T-cell (primary cell): ENCODE data around the gene GFI1. TPM values are rescaled to one million over a fixed set of nuclear protein-coding genes. Genes with fewer than 3 reads are reported as not detected.

Source experiments
- ATAC-seq, 4 experiments: fragments of 200-7000 bp in 3 of 4; fragments of 150-1000 bp in 1 of 4; cut with Tn5 transposase; replicated peaks in 1 of 4; 1 replicate in 3 of 4; 2 replicates in 1 of 4; pipeline ENCODE4 v1.10.0; 2021; ENCODE audit warnings: moderate library complexity in 3 of 4, mild to moderate bottlenecking in 2 of 4, moderate number of reproducible peaks in 1 of 4
- CTCF ChIA-PET, 2 donors: fragments of 300-600 bp; sonication (Branson Sonifier 250); formaldehyde crosslinking; loops; one replicate each; lab custom pipeline; 2022; ENCODE audit warnings: antibody characterized with exemption in 2 of 2; lab: Charles Lee
- POLR2A ChIA-PET, 2 donors: fragments of 300-600 bp; sonication (Branson Sonifier 250); formaldehyde crosslinking; loops; one replicate each; lab custom pipeline; 2022; ENCODE audit warnings: antibody characterized with exemption in 2 of 2; lab: Charles Lee
- DNase-seq, 35 experiments: peaks; one replicate each; pipeline versions ENCODE4 v3.0.0 to v3.0.0-alpha.2; 2013 to 2023
- H3K27ac ChIP-seq: one replicate; pipeline ENCODE4 v1.5.1; 2013; ENCODE audit warnings: low read length
- H3K27me3 ChIP-seq, 2 experiments: replicated peaks in 1 of 2; 1 replicate in 1 of 2; 2 replicates in 1 of 2; pipeline versions ENCODE4 v1.6.1 to v1.7.0; 2013; ENCODE audit warnings: low read length in 1 of 2, mixed read lengths in 1 of 2; ENCODE audit not compliant: control insufficient read depth in 2 of 2, insufficient read depth in 2 of 2; ENCODE audit errors: extremely low read depth in 1 of 2
- H3K36me3 ChIP-seq, 2 donors: 1 replicate in 1 of 2; 2 replicates in 1 of 2; pipeline versions ENCODE4 v1.6.1 to v1.7.0; 2013; ENCODE audit warnings: low read length in 1 of 2; ENCODE audit not compliant: control insufficient read depth in 2 of 2, insufficient read depth in 1 of 2; ENCODE audit errors: extremely low read depth in 1 of 2
- H3K4me1 ChIP-seq, 2 experiments: 1 replicate in 1 of 2; 2 replicates in 1 of 2; pipeline versions ENCODE4 v1.6.1 to v1.7.0; 2013; ENCODE audit warnings: low read length in 2 of 2, mixed read lengths in 1 of 2; ENCODE audit not compliant: insufficient read depth in 2 of 2, control insufficient read depth in 1 of 2; ENCODE audit errors: extremely low read depth in 1 of 2
- H3K4me3 ChIP-seq, 2 donors: 1 replicate in 1 of 2; 2 replicates in 1 of 2; pipeline versions ENCODE4 v1.5.1 to v1.7.0; 2013; ENCODE audit warnings: mild to moderate bottlenecking in 2 of 2, low read length in 1 of 2, moderate library complexity in 1 of 2; ENCODE audit not compliant: control insufficient read depth in 1 of 2; ENCODE audit errors: extremely low read depth in 1 of 2
- H3K9me3 ChIP-seq: 2 replicates; pipeline ENCODE4 v1.7.0; 2013
- H3K27ac Mint-ChIP-seq, 2 donors: one replicate each; pipeline ENCODE4 v1.8.0; 2020 to 2021; ENCODE audit warnings: mild to moderate bottlenecking in 2 of 2, mixed read lengths in 2 of 2
- H3K27me3 Mint-ChIP-seq, 2 donors: one replicate each; pipeline ENCODE4 v1.8.0; 2021 to 2022; ENCODE audit warnings: mixed read lengths in 2 of 2
- H3K36me3 Mint-ChIP-seq: one replicate; pipeline ENCODE4 v1.8.0; 2021; ENCODE audit warnings: mixed read lengths
- H3K4me1 Mint-ChIP-seq, 3 donors: one replicate each; pipeline ENCODE4 v1.8.0; 2020 to 2022; ENCODE audit warnings: mixed read lengths in 3 of 3, mild to moderate bottlenecking in 1 of 3
- H3K4me3 Mint-ChIP-seq, 3 donors: one replicate each; pipeline ENCODE4 v1.8.0; 2020 to 2022; ENCODE audit warnings: mild to moderate bottlenecking in 3 of 3, mixed read lengths in 3 of 3, moderate library complexity in 3 of 3
- H3K9me3 Mint-ChIP-seq, 3 donors: one replicate each; pipeline ENCODE4 v1.8.0; 2020 to 2022; ENCODE audit warnings: mixed read lengths in 3 of 3
- WGBS: methylation state at CpG from one replicate; pipeline ENCODE4 v1.1.5; 2013; ENCODE audit warnings: missing lambda C conversion rate; ENCODE audit not compliant: insufficient coverage; 5-methylcytosine and 5-hydroxymethylcytosine counted together
- total RNA-seq, 35 experiments: library from RNA in 6 of 35; stranded (reverse) in 6 of 35; fragments of 120-200 nt in 1 of 35; gene quantifications; one replicate each; pipeline versions ENCODE4 v1.2.1 to v1.2.4 and lab custom pipeline; 2013 to 2026

GFI1 gene
- total RNA-seq, 5 donors from 2014 or later (not counting 1 experiment from before 2014, with no cell fraction given), result 13.8 to 25.7 (median 20.1) TPM

- H3K36me3 ChIP-seq, result peaks cover 9 to 33% of the 10 kb centered on the region in 2 donors
- Mint-ChIP-seq H3K4me1 (peaks cover 64 to 72% (median 70%) of the 10 kb centered on the region in 3 donors), H3K36me3 (peaks cover 21% of the 10 kb centered on the region), H3K9me3 (no peaks in the 10 kb centered on the region), H3K4me3 (no peak overlapping the region), H3K27ac (peak overlapping the region; percentile 82 to 92), H3K27me3 (no peaks in the 10 kb centered on the region)
- H3K27ac ChIP-seq, result peak overlapping the region; percentile 80
- DNase-seq (no peak), ATAC-seq (no peak)
- H3K9me3 ChIP-seq, result no peaks in the 10 kb centered on the region
- no peaks in the 10 kb centered on the region for H3K27me3 ChIP-seq
- H3K4me3 ChIP-seq, result no peak overlapping the region
- H3K4me1 ChIP-seq, result peaks cover 19 to 53% of the 10 kb centered on the region in 2 experiments
- CTCF ChIA-PET, result interaction anchor here (0.6 to 2.2 kb wide), 6 partner anchors 9 to 129 kb away, joined by 3 to 14 read pairs (median 4); no protein-coding TSS in a partner anchor
- POLR2A ChIA-PET, result interaction anchor here in 1 of 2 donors (0.6 to 1.3 kb wide), 2 partner anchors 11 to 1417 kb away, joined by 3 to 7 read pairs; partner anchors contain the start of gene GFI1
- no CpG with 5 or more reads among the region's 3 CpGs for WGBS
These were observed 11.7 kb downstream of the GFI1 start for GRCh38 chr1:92475029-92475428.

- WGBS, result no CpG with 5 or more reads among the region's 5 CpGs
- no peaks in the 10 kb centered on the region for H3K27me3 Mint-ChIP-seq
- Histone ChIP-seq H3K27me3 (no peaks in the 10 kb centered on the region), H3K36me3 (peaks cover 3 to 28% of the 10 kb centered on the region in 2 donors), H3K4me1 (peaks cover 19 to 42% of the 10 kb centered on the region in 2 experiments), H3K27ac (peak overlapping the region; percentile 80), H3K4me3 (no peak overlapping the region), H3K9me3 (no peaks in the 10 kb centered on the region)
- H3K4me1 Mint-ChIP-seq, result peaks cover 53 to 61% (median 59%) of the 10 kb centered on the region in 3 donors
- peaks cover 11% of the 10 kb centered on the region for H3K36me3 Mint-ChIP-seq
- peak overlapping the region; percentile 82 to 92 for H3K27ac Mint-ChIP-seq
- peak overlapping the region; percentile 14 to 57 (median 25) for H3K4me3 Mint-ChIP-seq
- ChIA-PET POLR2A (interaction anchor here in 1 of 2 donors (0.5 to 1.3 kb wide), 2 partner anchors 12 to 970 kb away, joined by 3 to 7 read pairs; partner anchors contain the start of gene GFI1), CTCF (interaction anchor here (0.6 to 2.2 kb wide), 10 partner anchors 9 to 1304 kb away, joined by 3 to 14 read pairs (median 4); no protein-coding TSS in a partner anchor)
- peak in 1 of 35 experiments; percentile 45 for DNase-seq
- H3K9me3 Mint-ChIP-seq, result no peaks in the 10 kb centered on the region
- peak in 1 of 4 experiments; percentile 35 for ATAC-seq
These were observed 12.8 kb downstream of the GFI1 start for GRCh38 chr1:92473781-92474495.

- CTCF ChIA-PET, result no interaction called here
- Histone ChIP-seq H3K9me3 (no peaks in the 10 kb centered on the region), H3K27ac (no peak overlapping the region), H3K27me3 (no peaks in the 10 kb centered on the region), H3K4me3 (no peak overlapping the region), H3K36me3 (peaks cover 0 to 6% of the 10 kb centered on the region in 2 donors), H3K4me1 (peaks cover 13 to 14% of the 10 kb centered on the region in 2 experiments)
- POLR2A ChIA-PET, result no interaction called here
- H3K4me1 Mint-ChIP-seq, result peaks cover 29 to 44% (median 37%) of the 10 kb centered on the region in 3 donors
- no peaks in the 10 kb centered on the region for H3K9me3 Mint-ChIP-seq
- peaks cover 5% of the 10 kb centered on the region for H3K36me3 Mint-ChIP-seq
- no peak overlapping the region for H3K27ac Mint-ChIP-seq
- ATAC-seq (no peak), DNase-seq (no peak)
- WGBS, result no CpG with 5 or more reads among the region's 1 CpG
- H3K27me3 Mint-ChIP-seq, result no peaks in the 10 kb centered on the region
- H3K4me3 Mint-ChIP-seq, result no peak overlapping the region
These were observed 16.5 kb downstream of the GFI1 start for GRCh38 chr1:92470216-92470615.

GRCh38 chr1:92466683-92467352 is 19.9 kb downstream of the GFI1 start:
- Mint-ChIP-seq H3K4me1 (peaks cover 37 to 44% (median 40%) of the 10 kb centered on the region in 3 donors), H3K9me3 (no peaks in the 10 kb centered on the region), H3K27me3 (no peaks in the 10 kb centered on the region), H3K27ac (peak overlapping the region; percentile 57 to 63), H3K4me3 (no peak overlapping the region), H3K36me3 (peaks cover 5% of the 10 kb centered on the region)
- no peak overlapping the region for H3K4me3 ChIP-seq
- no peak overlapping the region for H3K27ac ChIP-seq
- no peak for DNase-seq
- ChIA-PET CTCF (interaction anchor here (0.5 to 1.2 kb wide), 2 partner anchors 11 to 1615 kb away, joined by 3 to 8 read pairs; no protein-coding TSS in a partner anchor), POLR2A (interaction anchor here in 1 of 2 donors (0.7 kb wide), 1 partner anchor 138 kb away, joined by 3 read pairs; no protein-coding TSS in a partner anchor)
- WGBS, result no CpG with 5 or more reads among the region's 1 CpG
- no peaks in the 10 kb centered on the region for H3K27me3 ChIP-seq
- ATAC-seq, result no peak
- no peaks in the 10 kb centered on the region for H3K36me3 ChIP-seq
- no peaks in the 10 kb centered on the region for H3K9me3 ChIP-seq
- peaks cover 16 to 27% of the 10 kb centered on the region in 2 experiments for H3K4me1 ChIP-seq

- no peak overlapping the region for H3K4me3 ChIP-seq
- DNase-seq (no peak), ATAC-seq (no peak)
- peak overlapping the region in 1 of 2 donors; percentile 22 for H3K27ac Mint-ChIP-seq
- no peaks in the 10 kb centered on the region for H3K9me3 ChIP-seq
- no peaks in the 10 kb centered on the region for H3K36me3 ChIP-seq
- no peak overlapping the region for H3K4me3 Mint-ChIP-seq
- POLR2A ChIA-PET, result interaction anchor here in 1 of 2 donors (1.0 kb wide), 1 partner anchor 54 kb away, joined by 4 read pairs; no protein-coding TSS in a partner anchor
- peaks cover 18 to 27% of the 10 kb centered on the region in 2 experiments for H3K4me1 ChIP-seq
- CTCF ChIA-PET, result interaction anchor here in 1 of 2 donors (0.6 to 1.4 kb wide), 2 partner anchors 9 to 160 kb away, joined by 3 to 4 read pairs; no protein-coding TSS in a partner anchor
- no peaks in the 10 kb centered on the region for H3K27me3 Mint-ChIP-seq
- no peaks in the 10 kb centered on the region for H3K36me3 Mint-ChIP-seq
- no peak overlapping the region for H3K27ac ChIP-seq
- peaks cover 42 to 51% (median 45%) of the 10 kb centered on the region in 3 donors for H3K4me1 Mint-ChIP-seq
- no CpG with 5 or more reads among the region's 1 CpG for WGBS
- H3K9me3 Mint-ChIP-seq, result no peaks in the 10 kb centered on the region
- no peaks in the 10 kb centered on the region for H3K27me3 ChIP-seq
These were observed 21.5 kb downstream of the GFI1 start for GRCh38 chr1:92465256-92465647.
